WTC11 (cell line): Measurements from ENCODE around the gene CALHM4. TPM values are rescaled to one million over a fixed set of nuclear protein-coding genes. Genes with fewer than 3 reads are reported as not detected.
A peak's percentile ranks its signal among the peaks of the same experiment; 100 is the strongest.

Experiments used
- ATAC-seq: fragments of 200-7000 bp; cut with Tn5 transposase; 2 replicates; pipeline ENCODE4 v1.10.0; 2021; ENCODE audit warnings: mild to moderate bottlenecking, moderate library complexity
- Bru-seq: library from RNA; stranded (reverse); fragments of 400-500 nt; gene quantifications from one replicate; lab custom pipeline; 2021; lab: Mats Ljungman, UMichigan
- CTCF ChIA-PET: fragments of 300-600 bp; sonication (Branson Sonifier 250); formaldehyde crosslinking; loops from one replicate; lab custom pipeline; 2021; ENCODE audit warnings: antibody characterized with exemption; lab: Charles Lee
- POLR2A ChIA-PET: fragments of 350-600 bp; sonication (Branson Sonifier 250); formaldehyde crosslinking; loops from one replicate; lab custom pipeline; 2021; ENCODE audit warnings: antibody characterized with exemption; lab: Charles Lee
- DNase-seq: peaks from one replicate; pipeline ENCODE4 v3.0.0; 2021; ENCODE audit warnings: low spot score
- H3K27ac Mint-ChIP-seq: 2 replicates; pipeline ENCODE4 v1.8.0; 2021; ENCODE audit warnings: mixed read lengths
- H3K27me3 Mint-ChIP-seq: 2 replicates; pipeline ENCODE4 v1.8.0; 2021; ENCODE audit warnings: low read depth, mild to moderate bottlenecking, moderate library complexity, mixed read lengths
- H3K36me3 Mint-ChIP-seq: 2 replicates; pipeline ENCODE4 v1.8.0; 2021; ENCODE audit warnings: mixed read lengths
- H3K4me1 Mint-ChIP-seq: 2 replicates; pipeline ENCODE4 v1.8.0; 2022; ENCODE audit warnings: mixed read lengths
- H3K4me3 Mint-ChIP-seq: 2 replicates; pipeline ENCODE4 v1.8.0; 2021; ENCODE audit warnings: mild to moderate bottlenecking, moderate library complexity, mixed read lengths
- H3K9me3 Mint-ChIP-seq: 2 replicates; pipeline ENCODE4 v1.8.0; 2021; ENCODE audit warnings: mixed read lengths
- CREM ChIP-seq: sonication (generic); formaldehyde crosslinking; IDR thresholded peaks from 2 replicates; pipeline ENCODE4 v1.8.1; 2022; ENCODE audit warnings: mild to moderate bottlenecking, missing genetic modification reagents, moderate library complexity
- ESRRA ChIP-seq: sonication (generic); formaldehyde crosslinking; IDR thresholded peaks from 2 replicates; pipeline ENCODE4 v1.8.1; 2022; ENCODE audit warnings: mild to moderate bottlenecking, missing genetic modification reagents, borderline replicate concordance
- GABPB1 ChIP-seq: sonication (generic); formaldehyde crosslinking; IDR thresholded peaks from 2 replicates; pipeline ENCODE4 v1.8.1; 2023; ENCODE audit warnings: mild to moderate bottlenecking, missing genetic modification reagents
- HMGXB4 ChIP-seq: sonication (generic); formaldehyde crosslinking; IDR thresholded peaks from 2 replicates; pipeline ENCODE4 v1.8.1; 2023; ENCODE audit warnings: mild to moderate bottlenecking, moderate library complexity, missing genetic modification reagents
- IRF2 ChIP-seq: sonication (generic); formaldehyde crosslinking; IDR thresholded peaks from 2 replicates; pipeline ENCODE4 v1.8.0; 2022; ENCODE audit warnings: low read depth, missing genetic modification reagents, borderline replicate concordance
- KAT7 ChIP-seq: sonication (generic); formaldehyde crosslinking; IDR thresholded peaks from 2 replicates; pipeline ENCODE4 v1.8.1; 2023; ENCODE audit warnings: missing genetic modification reagents, mild to moderate bottlenecking, borderline replicate concordance
- MAX ChIP-seq: sonication (generic); formaldehyde crosslinking; IDR thresholded peaks from 2 replicates; pipeline ENCODE4 v1.8.0; 2022; ENCODE audit warnings: mild to moderate bottlenecking, missing genetic modification reagents
- NR3C1 ChIP-seq: sonication (generic); formaldehyde crosslinking; conservative IDR thresholded peaks from 2 replicates; pipeline ENCODE4 v1.8.1; 2023; ENCODE audit warnings: low read depth, mild to moderate bottlenecking, missing genetic modification reagents
- OVOL2 ChIP-seq: fragments of 250-450 bp; sonication (Bioruptor Pico); IDR thresholded peaks from 2 replicates; pipeline ENCODE4 v1.9.0; 2021; ENCODE audit warnings: mild to moderate bottlenecking, borderline replicate concordance
- SMAD4 ChIP-seq: sonication (generic); formaldehyde crosslinking; IDR thresholded peaks from 2 replicates; pipeline ENCODE4 v1.8.0; 2022; ENCODE audit warnings: mild to moderate bottlenecking, missing genetic modification reagents
- SOX15 ChIP-seq: fragments of 250-450 bp; sonication (Bioruptor Pico); IDR thresholded peaks from 2 replicates; pipeline ENCODE4 v1.9.0; 2021; ENCODE audit warnings: mild to moderate bottlenecking
- STAT6 ChIP-seq: sonication (generic); formaldehyde crosslinking; conservative IDR thresholded peaks from 2 replicates; pipeline ENCODE4 v1.8.1; 2023; ENCODE audit warnings: mild to moderate bottlenecking, low read depth, missing genetic modification reagents, moderate library complexity
- TCF7 ChIP-seq: sonication (generic); formaldehyde crosslinking; IDR thresholded peaks from 2 replicates; pipeline ENCODE4 v1.8.0; 2022; ENCODE audit warnings: mild to moderate bottlenecking, low read depth, missing genetic modification reagents, moderate library complexity
- TEAD1 ChIP-seq: sonication (generic); formaldehyde crosslinking; IDR thresholded peaks from 2 replicates; pipeline ENCODE4 v1.8.0; 2022; ENCODE audit warnings: mild to moderate bottlenecking, missing genetic modification reagents
- TP53 ChIP-seq: sonication (generic); formaldehyde crosslinking; IDR thresholded peaks from 2 replicates; pipeline ENCODE4 v1.8.1; 2023; ENCODE audit warnings: mild to moderate bottlenecking, missing genetic modification reagents
- USF1 ChIP-seq: sonication (generic); formaldehyde crosslinking; IDR thresholded peaks from 2 replicates; pipeline ENCODE4 v1.8.0; 2022; ENCODE audit warnings: mild to moderate bottlenecking, missing genetic modification reagents
- ZBTB21 ChIP-seq: sonication (generic); formaldehyde crosslinking; IDR thresholded peaks from 2 replicates; pipeline ENCODE4 v1.8.1; 2023; ENCODE audit warnings: mild to moderate bottlenecking, missing genetic modification reagents, borderline replicate concordance
- ZNF121 ChIP-seq: sonication (generic); formaldehyde crosslinking; IDR thresholded peaks from 2 replicates; pipeline ENCODE4 v1.8.0; 2023; ENCODE audit warnings: missing genetic modification reagents
- ZNF416 ChIP-seq: fragments of 250-450 bp; sonication (Bioruptor Pico); IDR thresholded peaks from 2 replicates; pipeline ENCODE4 v1.9.0; 2021; ENCODE audit warnings: mild to moderate bottlenecking, inconsistent platforms
- ZNF423 ChIP-seq: fragments of 250-450 bp; sonication (Bioruptor Pico); IDR thresholded peaks from 2 replicates; pipeline ENCODE4 v2.1.2; 2022; ENCODE audit warnings: mild to moderate bottlenecking, moderate library complexity
- ZNF512 ChIP-seq: sonication (generic); formaldehyde crosslinking; IDR thresholded peaks from 2 replicates; pipeline ENCODE4 v1.8.1; 2022; ENCODE audit warnings: missing genetic modification reagents, borderline replicate concordance
- long read RNA-seq, 3 experiments: library from RNA in 1 of 3; library from capped mRNA in 1 of 3; library from polyadenylated mRNA in 1 of 3; unstranded in 2 of 3; stranded (forward) in 1 of 3; transcript quantifications; one replicate each; pipeline ENCODE4 v2.0.0, GENCODE V29; 2021
- total RNA-seq: library from RNA; stranded (reverse); gene quantifications from 3 replicates; pipeline ENCODE4 v1.2.3, GENCODE V29; 2021
- TF ChIP-seq, protein P1 (sequence below): sonication (generic); formaldehyde crosslinking; IDR thresholded peaks from 2 replicates; pipeline ENCODE4 v1.8.1; 2023; ENCODE audit warnings: mild to moderate bottlenecking, missing genetic modification reagents
- TF ChIP-seq, protein P2 (sequence below): sonication (generic); formaldehyde crosslinking; conservative IDR thresholded peaks from 2 replicates; pipeline ENCODE4 v1.8.1; 2022; ENCODE audit warnings: mild to moderate bottlenecking, missing genetic modification reagents
- TF ChIP-seq, protein P3 (sequence below): sonication (generic); formaldehyde crosslinking; IDR thresholded peaks from 2 replicates; pipeline ENCODE4 v1.8.1; 2023; ENCODE audit warnings: mild to moderate bottlenecking, missing genetic modification reagents

The CALHM4 gene
- total RNA-seq (not detected in 3 replicates), Bru-seq, nascent RNA (percentile 1 among the genes with signal in this experiment)
- long read RNA-seq, experiment 1, result 0 reads
- long read RNA-seq, experiment 2, result 0 reads
- long read RNA-seq, experiment 3, result 0 reads

GRCh38 chr6:116553451-116553850, at the start of gene CALHM4:
CALHM4 (plus strand) TSS chr6:116553751; CDS start chr6:116553794, 43 bp downstream.
- H3K36me3 Mint-ChIP-seq, result no peaks in the 10 kb centered on the region
- H3K27ac Mint-ChIP-seq, result no peak within 1 kb of the TSS
- ATAC-seq (no peak), DNase-seq (no peak)
- H3K4me1 Mint-ChIP-seq, result no peaks in the 10 kb centered on the region
- ChIA-PET POLR2A (interaction anchor here (1.0 kb wide), 1 partner anchor 17 kb away, joined by 4 read pairs; no protein-coding TSS in a partner anchor), CTCF (interaction anchor here (0.8 to 3.8 kb wide), 7 partner anchors 8 to 285 kb away, joined by 3 to 15 read pairs (median 4); partner anchors contain the start of genes CALHM5 and RWDD1)
- TF ChIP-seq IRF2, result no peak
- no peak for TF ChIP-seq ZBTB21 (CRISPR knock-in tag)
- TF ChIP-seq, protein P1, sequence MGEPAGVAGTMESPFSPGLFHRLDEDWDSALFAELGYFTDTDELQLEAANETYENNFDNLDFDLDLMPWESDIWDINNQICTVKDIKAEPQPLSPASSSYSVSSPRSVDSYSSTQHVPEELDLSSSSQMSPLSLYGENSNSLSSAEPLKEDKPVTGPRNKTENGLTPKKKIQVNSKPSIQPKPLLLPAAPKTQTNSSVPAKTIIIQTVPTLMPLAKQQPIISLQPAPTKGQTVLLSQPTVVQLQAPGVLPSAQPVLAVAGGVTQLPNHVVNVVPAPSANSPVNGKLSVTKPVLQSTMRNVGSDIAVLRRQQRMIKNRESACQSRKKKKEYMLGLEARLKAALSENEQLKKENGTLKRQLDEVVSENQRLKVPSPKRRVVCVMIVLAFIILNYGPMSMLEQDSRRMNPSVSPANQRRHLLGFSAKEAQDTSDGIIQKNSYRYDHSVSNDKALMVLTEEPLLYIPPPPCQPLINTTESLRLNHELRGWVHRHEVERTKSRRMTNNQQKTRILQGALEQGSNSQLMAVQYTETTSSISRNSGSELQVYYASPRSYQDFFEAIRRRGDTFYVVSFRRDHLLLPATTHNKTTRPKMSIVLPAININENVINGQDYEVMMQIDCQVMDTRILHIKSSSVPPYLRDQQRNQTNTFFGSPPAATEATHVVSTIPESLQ (CRISPR knock-in tag), result no peak
- no peak for TF ChIP-seq MAX (CRISPR knock-in tag)
- no peak for TF ChIP-seq ZNF512
- TF ChIP-seq TCF7 (CRISPR knock-in tag), result no peak
- no peak for TF ChIP-seq SOX15 (CRISPR knock-in tag)
- TF ChIP-seq SMAD4 (CRISPR knock-in tag), result no peak
- TF ChIP-seq ESRRA (CRISPR knock-in tag), result no peak
- TF ChIP-seq ZNF121 (CRISPR knock-in tag), result no peak
- TF ChIP-seq CREM, result no peak
- TF ChIP-seq, protein P2, sequence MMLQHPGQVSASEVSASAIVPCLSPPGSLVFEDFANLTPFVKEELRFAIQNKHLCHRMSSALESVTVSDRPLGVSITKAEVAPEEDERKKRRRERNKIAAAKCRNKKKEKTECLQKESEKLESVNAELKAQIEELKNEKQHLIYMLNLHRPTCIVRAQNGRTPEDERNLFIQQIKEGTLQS, result no peak
- TF ChIP-seq USF1 (CRISPR knock-in tag), result no peak
- TF ChIP-seq TEAD1 (CRISPR knock-in tag), result no peak
- no peak for TF ChIP-seq ZNF416 (CRISPR knock-in tag)
- no peak for TF ChIP-seq OVOL2 (CRISPR knock-in tag)
- H3K27me3 Mint-ChIP-seq, result no peaks in the 10 kb centered on the region; the same call in 1 of the 2 replicates
- H3K9me3 Mint-ChIP-seq, result no peaks in the 10 kb centered on the region
- no peak within 1 kb of the TSS for H3K4me3 Mint-ChIP-seq

DNA sequence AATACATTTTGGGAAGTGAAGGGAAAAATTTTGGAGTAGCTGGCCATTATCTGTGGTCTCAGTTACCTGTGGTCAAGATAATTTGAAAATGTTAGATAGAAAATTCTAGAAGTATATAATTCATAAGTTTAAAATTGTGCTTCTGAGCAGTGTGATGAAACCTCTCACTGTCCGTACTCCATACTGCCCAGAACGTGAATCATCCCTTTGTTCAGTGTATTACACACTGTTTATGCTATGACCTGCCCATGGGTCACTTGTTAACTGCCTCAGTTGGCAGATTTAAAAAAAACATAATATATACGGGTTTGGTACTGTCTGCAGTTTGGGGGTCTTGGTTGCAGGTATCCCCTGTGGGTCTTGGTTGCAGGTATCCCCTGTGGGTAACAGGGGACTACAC, 46.2 kb upstream of the CALHM4 start:
- peaks cover 10% of the 10 kb centered on the region for H3K4me1 Mint-ChIP-seq
- CTCF ChIA-PET, result no interaction called here
- H3K27ac Mint-ChIP-seq, result no peak overlapping the region
- DNase-seq (no peak), ATAC-seq (no peak)
- H3K27me3 Mint-ChIP-seq, result peaks cover 6% of the 10 kb centered on the region
- TF ChIP-seq KAT7 (CRISPR knock-in tag) (no peak), TP53 (CRISPR knock-in tag) (no peak), STAT6 (CRISPR knock-in tag) (no peak), HMGXB4 (CRISPR knock-in tag) (no peak), NR3C1 (no peak), ZNF423 (no peak), GABPB1 (CRISPR knock-in tag) (no peak)
- TF ChIP-seq, protein P3, sequence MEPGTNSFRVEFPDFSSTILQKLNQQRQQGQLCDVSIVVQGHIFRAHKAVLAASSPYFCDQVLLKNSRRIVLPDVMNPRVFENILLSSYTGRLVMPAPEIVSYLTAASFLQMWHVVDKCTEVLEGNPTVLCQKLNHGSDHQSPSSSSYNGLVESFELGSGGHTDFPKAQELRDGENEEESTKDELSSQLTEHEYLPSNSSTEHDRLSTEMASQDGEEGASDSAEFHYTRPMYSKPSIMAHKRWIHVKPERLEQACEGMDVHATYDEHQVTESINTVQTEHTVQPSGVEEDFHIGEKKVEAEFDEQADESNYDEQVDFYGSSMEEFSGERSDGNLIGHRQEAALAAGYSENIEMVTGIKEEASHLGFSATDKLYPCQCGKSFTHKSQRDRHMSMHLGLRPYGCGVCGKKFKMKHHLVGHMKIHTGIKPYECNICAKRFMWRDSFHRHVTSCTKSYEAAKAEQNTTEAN (CRISPR knock-in tag), result no peak
- peaks cover 46% of the 10 kb centered on the region for H3K9me3 Mint-ChIP-seq
- POLR2A ChIA-PET, result no interaction called here
- peaks cover 2% of the 10 kb centered on the region; the same call in 1 of the 2 replicates for H3K36me3 Mint-ChIP-seq
- H3K4me3 Mint-ChIP-seq, result no peak overlapping the region
